HG02884 (cell line): ENCODE measurements around the gene PPM1H.
A peak's percentile ranks its signal among the peaks of the same experiment; 100 is the strongest.
"Not testable (repeated sequence)": the region's sequence is repeated elsewhere in the genome, so short reads cannot be mapped to it uniquely, and the experiment has no call there.

Source experiments
- ATAC-seq: cut with Tn5 transposase; IDR thresholded peaks from one replicate; pipeline ENCODE4 v1.9.1; 2021; ENCODE audit warnings: mild to moderate bottlenecking, moderate library complexity; ENCODE audit not compliant: unreplicated experiment

PPM1H gene

GRCh38 chr12:62843716-62844115 is 91.2 kb downstream of the PPM1H start:
- no peak for ATAC-seq

GRCh38 chr12:62841846-62842245 is 93.1 kb downstream of the PPM1H start:
- no peak for ATAC-seq

- ATAC-seq, result no peak
Observed at GRCh38 chr12:62840806-62841205, 94.1 kb downstream of the PPM1H start.

DNA sequence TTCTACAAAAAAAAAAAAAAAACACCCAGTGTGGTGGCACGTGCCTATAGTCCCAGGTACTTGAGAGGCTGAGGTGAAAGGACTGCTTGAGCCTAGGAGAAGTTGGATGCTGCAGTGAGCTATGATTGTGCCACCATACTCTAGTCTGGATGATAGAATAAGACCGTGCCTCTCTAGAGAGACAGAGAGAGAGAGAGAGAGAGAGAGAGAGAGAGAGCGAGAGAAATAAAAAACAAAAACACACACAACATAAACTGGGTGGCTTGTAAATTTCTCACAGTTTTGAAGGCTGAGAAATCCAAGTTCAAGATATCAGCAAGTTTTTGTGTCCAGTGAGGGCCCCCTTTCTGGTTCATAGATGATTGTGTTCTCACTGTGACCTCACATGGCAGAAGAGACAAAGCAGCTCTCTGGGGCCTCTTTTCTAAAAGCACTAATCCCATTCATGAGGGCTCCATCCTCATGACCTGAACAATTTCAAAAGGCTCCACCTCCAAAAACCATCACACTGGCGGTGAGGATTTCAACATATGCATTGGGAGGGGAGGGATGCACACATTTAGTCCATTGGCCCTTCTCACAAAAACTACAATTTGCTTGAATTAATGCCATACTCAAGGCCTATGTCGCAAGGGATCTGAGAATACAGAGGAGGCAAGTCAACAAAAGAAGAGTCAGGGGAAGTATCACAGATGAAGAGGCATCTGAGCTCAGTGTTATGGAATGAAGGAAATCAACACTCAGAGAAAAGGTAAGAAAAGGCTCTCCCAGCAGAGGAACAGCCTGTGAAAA is 94.9 kb downstream of the PPM1H start:
- no peak for ATAC-seq

GRCh38 chr12:62834971-62835547 is 99.9 kb downstream of the PPM1H start:
- ATAC-seq, result peak; percentile 64

DNA sequence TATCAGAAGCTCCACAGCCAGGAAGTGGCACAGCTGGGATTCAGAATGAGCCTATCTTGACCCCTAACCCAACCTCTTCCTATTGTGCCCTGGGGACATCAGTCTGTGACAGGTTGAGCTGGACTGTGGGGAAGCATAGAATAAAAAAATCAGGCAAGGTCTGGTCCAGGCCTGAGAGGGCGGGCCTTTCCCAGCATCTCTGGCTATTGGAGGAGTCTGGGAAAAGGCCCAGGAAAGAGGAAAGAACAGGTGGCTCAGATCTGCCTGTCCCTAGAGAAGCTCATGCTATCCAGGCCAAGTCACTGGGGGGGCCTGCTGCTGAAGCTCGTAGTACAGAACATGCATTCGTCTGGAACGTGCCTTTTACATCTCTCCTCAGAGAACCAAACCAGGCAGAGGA is 100.5 kb downstream of the PPM1H start:
- no peak for ATAC-seq

DNA sequence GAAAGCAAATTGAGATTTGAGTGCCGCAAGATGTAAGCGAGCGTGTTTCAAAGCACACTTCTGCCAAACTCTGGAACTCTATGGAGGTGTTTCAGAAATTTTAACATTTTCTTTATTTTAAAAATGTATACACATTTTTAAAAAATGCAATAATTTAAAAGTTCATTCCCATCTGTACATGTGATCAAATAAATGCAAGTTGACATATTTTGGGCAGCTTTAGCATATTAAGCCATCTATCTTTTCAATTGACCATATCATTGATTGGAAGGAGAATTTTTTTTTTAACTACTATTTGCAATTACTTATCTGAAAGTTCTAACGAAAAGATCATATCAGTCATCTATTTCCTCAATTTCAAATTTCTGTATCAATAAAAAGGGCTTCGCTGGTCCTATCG is 101.3 kb downstream of the PPM1H start:
- ATAC-seq, result no peak

GRCh38 chr12:62832558-62832957 is 102.4 kb downstream of the PPM1H start:
- no peak for ATAC-seq

DNA sequence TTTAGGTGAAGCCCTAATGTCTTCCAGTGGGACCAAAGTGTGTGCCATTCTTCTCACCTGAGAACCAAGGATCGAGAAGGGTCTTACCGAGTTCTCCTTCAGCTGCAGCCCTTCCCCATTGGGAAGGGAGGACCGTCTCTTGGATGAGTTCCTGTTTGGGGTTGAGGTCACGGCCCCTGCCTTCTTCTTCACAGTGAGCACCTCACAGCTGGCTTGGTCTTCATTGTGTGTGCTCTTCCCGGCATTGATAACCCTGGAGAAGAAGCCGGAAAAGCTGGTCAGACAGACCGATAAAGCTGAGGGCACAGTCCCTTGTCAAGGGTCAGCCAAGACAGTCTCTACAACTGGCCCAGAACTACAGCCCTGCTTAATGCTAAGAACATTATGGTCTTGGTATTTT is 102.9 kb downstream of the PPM1H start:
- ATAC-seq, result no peak

GRCh38 chr12:62827855-62828254 is 107.1 kb downstream of the PPM1H start:
- no peak for ATAC-seq

- ATAC-seq, result no peak
Observed at GRCh38 chr12:62827042-62827441, 107.9 kb downstream of the PPM1H start.

DNA sequence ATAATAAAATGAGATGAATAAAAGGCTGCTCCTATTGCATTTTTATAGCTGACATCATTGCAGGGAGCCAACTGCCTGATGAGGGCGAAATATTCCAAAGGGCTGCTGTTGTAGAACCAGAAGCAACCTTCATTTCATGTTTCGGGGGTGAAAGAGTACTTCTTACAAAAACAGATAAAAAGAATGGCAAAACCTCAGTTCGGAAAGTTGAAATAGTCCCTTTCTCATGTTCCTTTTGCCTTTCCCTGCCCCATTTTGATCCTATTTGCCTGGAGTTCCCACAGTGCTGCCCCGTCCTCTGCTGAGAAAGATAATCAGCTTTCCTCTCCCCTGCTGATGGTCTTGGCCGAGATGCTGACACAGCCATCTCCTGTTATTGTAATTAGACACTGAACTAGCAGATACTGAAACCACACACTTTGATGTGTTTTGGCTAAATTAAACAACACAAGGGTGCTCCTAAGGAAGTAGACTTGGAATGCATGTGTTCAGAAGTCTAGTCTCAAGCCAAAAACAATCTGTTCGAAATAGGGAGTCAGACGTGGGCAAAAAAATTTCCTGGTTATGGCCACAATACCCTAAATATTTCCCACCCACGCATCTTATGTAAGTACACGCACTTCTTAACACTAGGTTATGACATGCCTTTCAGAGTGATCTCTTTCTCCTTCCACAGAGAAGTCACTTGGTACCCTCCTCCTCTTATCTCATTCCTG is 117.2 kb downstream of the PPM1H start:
- no peak for ATAC-seq

DNA sequence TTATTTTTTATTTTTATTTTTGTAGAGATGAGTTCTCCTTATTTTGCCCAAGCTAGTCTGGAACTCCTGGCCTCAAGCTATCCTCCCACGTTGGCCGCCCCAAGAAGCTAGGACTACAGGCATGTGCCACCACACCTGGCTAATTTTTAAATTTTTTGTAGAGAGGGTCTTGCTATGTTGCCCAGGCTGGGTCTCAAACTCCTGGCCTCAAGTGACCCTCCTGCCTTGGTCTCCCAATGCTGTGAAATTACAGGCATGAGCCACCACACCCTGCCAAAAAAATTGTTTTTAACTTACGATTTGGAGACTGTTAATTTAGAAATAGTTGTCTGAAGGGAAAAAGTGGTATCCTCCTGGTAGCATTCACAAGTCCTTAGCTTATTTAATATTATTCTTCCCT is 120.7 kb downstream of the PPM1H start:
- ATAC-seq, result no peak

DNA sequence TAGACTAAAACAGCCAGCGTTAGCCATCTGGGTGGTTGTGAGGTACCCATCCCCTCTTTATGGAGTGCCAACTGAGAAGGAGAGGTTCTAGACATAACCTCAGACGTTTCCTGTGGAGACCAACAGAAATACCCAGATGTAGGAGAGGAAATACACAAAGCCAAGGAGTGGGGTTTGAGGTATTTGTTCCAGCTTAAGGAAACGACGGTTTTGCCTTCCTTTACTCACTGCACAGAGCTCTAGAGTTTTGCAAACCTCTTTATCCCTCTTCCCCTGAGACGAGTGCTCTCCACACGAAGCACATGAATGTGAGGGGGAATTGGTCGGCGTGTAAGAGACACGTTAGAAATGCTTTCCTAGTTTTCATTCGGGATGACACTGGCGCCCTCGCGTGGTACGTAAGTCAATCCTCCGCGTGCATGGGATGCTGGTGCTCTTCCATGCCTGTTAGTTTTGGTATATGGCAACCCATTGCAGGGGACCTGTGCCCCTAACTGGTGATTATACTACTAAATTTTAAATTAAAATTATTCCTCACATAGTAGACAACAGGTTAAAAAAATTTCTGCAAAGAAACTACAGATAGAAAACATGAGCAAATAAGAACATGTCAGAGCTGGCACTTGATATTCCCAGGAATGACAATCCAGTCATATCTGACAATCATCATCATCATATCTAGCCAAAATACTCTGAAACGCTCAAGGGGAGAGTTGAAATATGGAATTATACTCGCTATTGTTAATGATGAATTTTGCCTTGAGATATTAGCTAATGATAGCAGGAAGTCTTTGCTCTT is 121.7 kb downstream of the PPM1H start:
- peak; percentile 37 for ATAC-seq

GRCh38 chr12:62811481-62811880 is 123.5 kb downstream of the PPM1H start:
- not testable (repeated sequence) for ATAC-seq

GRCh38 chr12:62808166-62808879 is 126.6 kb downstream of the PPM1H start:
- peak; percentile 81 for ATAC-seq

- no peak for ATAC-seq
Observed at GRCh38 chr12:62806893-62807292, 128.1 kb downstream of the PPM1H start.

DNA sequence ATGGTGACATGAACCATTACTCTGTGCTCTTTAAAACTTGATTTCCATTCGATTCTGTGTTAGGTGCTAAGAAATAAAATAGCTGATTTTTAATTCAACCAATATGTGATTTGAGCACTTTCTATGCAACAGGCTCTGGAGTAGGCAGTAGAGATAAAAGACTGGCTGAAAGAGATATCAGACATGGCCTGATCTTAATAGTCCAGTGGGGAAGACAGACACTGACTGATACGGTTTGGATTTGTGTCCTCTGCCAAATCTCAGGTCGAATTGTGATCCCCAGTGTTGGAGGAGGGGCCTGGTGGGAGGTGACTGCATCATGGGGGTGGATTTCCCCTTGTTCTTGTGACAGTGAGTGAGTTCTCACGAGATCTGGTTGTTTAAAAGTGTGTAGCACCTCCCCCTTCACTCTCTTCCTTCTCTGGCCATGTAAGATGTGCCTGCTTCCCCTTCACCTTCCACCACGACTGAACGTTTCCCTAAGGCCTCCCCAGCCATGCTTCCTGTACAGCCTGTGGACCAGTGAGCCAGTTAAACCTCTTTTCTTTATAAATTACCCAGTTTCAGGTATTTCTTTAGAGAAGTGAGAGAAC is 128.6 kb downstream of the PPM1H start:
- no peak for ATAC-seq

DNA sequence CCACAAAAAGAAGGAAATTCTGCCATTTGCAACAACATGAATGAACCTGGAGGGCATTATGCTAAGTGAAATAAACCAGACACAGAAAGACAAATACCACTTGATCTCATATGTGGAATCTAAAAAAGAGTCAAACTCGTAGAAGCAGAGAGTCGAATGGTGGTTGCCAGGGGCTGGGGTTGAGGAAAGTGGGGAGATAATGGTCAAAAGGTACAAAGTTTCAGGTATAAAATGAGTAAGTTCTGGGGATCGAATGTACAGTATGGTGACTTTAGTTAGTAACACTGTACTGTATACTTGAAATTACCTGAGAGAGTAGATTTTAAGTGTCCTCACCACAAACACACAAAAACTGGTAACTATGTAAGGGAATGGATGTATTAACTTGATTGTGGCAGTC is 129.4 kb downstream of the PPM1H start:
- ATAC-seq, result peak; percentile 32

DNA sequence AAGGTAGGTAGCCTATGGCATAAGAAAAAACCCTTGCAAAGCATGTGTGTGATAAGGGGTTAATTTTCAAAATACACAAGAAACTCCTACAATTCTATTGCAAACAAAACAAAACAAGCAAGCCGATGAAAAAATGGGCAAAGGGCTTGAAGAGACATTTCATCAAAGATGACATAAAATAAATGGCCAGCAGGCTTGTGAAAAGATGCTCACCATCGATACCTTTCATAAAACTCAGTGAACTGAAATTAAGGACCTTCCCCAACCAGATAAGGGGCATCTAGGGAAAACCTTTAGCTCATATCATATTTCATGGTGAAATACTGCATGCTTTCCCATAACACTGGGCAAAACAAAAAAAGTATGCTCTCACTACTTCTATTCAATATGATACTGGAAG is 131.2 kb downstream of the PPM1H start:
- no peak for ATAC-seq
